Calu3 (cell line): ENCODE measurements around the gene CDKAL1. TPM values are rescaled to one million over a fixed set of nuclear protein-coding genes. Genes with fewer than 3 reads are reported as not detected.

Source experiments
- BruUV-seq: library from RNA; stranded (reverse); fragments of 400-500 nt; replicated peaks from 2 replicates; lab custom pipeline; 2021; lab: Mats Ljungman, UMichigan
- CTCF ChIA-PET: fragments of 300-600 bp; sonication (Branson Sonifier 250); formaldehyde crosslinking; loops from one replicate; lab custom pipeline; 2022; ENCODE audit warnings: antibody characterized with exemption; lab: Charles Lee
- DNase-seq: peaks from one replicate; pipeline ENCODE4 v3.0.0; 2022
- H3K27ac Mint-ChIP-seq: one replicate; pipeline ENCODE4 v1.8.0; 2022; ENCODE audit warnings: mixed read lengths; ENCODE audit not compliant: unreplicated experiment
- H3K27me3 Mint-ChIP-seq: one replicate; pipeline ENCODE4 v1.8.0; 2022; ENCODE audit warnings: mixed read lengths; ENCODE audit not compliant: unreplicated experiment
- H3K36me3 Mint-ChIP-seq: one replicate; pipeline ENCODE4 v1.8.0; 2022; ENCODE audit warnings: mild to moderate bottlenecking, moderate library complexity, mixed read lengths; ENCODE audit not compliant: insufficient read depth, unreplicated experiment
- H3K4me1 Mint-ChIP-seq: one replicate; pipeline ENCODE4 v1.8.0; 2022; ENCODE audit warnings: mild to moderate bottlenecking, low read depth, mixed read lengths; ENCODE audit not compliant: unreplicated experiment
- H3K4me3 Mint-ChIP-seq: one replicate; pipeline ENCODE4 v1.8.0; 2022; ENCODE audit warnings: mild to moderate bottlenecking, low read depth, moderate library complexity, mixed read lengths; ENCODE audit not compliant: unreplicated experiment
- H3K9me3 Mint-ChIP-seq: one replicate; pipeline ENCODE4 v1.8.0; 2022; ENCODE audit warnings: low read depth, mixed read lengths; ENCODE audit not compliant: unreplicated experiment
- CTCF ChIP-seq: fragments of 200-600 bp; IDR thresholded peaks from one replicate; pipeline ENCODE4 v1.8.0; 2022; ENCODE audit warnings: antibody characterized with exemption; ENCODE audit not compliant: unreplicated experiment
- intact Hi-C: fragments of 100-400 bp; cut with micrococcal nuclease; formaldehyde crosslinking; loops from one replicate; pipeline ENCODE4 v1.10.0; 2022; ENCODE audit not compliant: unreplicated experiment
- total RNA-seq: library from RNA; stranded (reverse); gene quantifications from 2 replicates; pipeline ENCODE4 v1.2.3, GENCODE V29; 2022

CDKAL1 gene
- total RNA-seq, 1 experiment from 2014 or later, result 39.6 TPM

GRCh38 chr6:20687494-20687893, 153.2 kb downstream of the CDKAL1 start:
- Mint-ChIP-seq H3K27me3 (no peaks in the 10 kb centered on the region), H3K27ac (no peak overlapping the region), H3K9me3 (no peaks in the 10 kb centered on the region), H3K4me1 (peaks cover 47% of the 10 kb centered on the region), H3K36me3 (no peaks in the 10 kb centered on the region), H3K4me3 (no peak overlapping the region)
- CTCF ChIA-PET, result interaction anchor here (0.6 kb wide), 1 partner anchor 285 kb away, joined by 3 read pairs; no protein-coding TSS in a partner anchor
- no peak for TF ChIP-seq CTCF
- DNase-seq, result no peak
- intact Hi-C loops, result loop anchor here (5.0 kb wide), 1 partner anchor 95 kb away; no protein-coding TSS in a partner anchor
- BruUV-seq, result no TSS peak

DNA sequence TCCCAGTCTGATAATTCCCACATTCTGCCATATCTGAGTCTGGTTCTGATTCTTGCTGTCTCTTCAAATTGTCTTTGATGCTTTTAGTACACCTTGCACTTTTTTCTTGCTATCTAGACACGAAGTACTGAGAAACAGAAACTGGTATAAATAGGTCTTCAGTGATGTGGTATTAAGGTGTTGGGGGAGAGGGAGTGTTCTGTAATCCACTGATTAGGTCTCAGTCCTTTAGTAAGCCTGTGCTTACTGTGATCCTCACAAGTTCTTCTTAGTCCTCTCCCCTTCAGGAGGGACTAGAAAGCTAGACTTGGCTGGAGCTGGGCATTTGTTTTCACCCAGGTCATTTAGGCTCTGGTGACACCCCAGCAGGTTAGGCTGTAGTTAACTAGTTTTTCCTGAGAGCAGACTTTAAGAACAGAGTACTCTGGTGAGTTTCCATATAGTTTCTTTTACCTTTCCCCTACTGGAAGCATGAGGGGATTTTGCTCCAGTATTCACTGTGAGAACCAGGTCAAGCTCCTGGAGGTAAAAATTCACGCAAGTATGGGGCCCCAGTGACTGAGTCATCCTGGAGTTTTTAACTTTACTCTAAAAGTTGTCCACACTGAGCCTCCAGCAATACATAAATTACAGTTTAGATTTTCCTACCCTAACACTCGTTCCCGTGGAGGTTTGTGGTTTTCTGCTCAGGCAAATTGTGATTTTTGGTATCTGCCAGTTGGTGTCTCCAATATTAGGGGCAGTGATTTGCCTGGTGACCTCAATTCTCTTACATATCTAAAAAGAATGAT, 154.6 kb downstream of the CDKAL1 start:
- no peaks in the 10 kb centered on the region for H3K36me3 Mint-ChIP-seq
- H3K4me1 Mint-ChIP-seq, result peaks cover 47% of the 10 kb centered on the region
- peak; percentile 37 for DNase-seq
- CTCF ChIA-PET, result interaction anchor here (0.6 to 1.3 kb wide), 8 partner anchors 8 to 161 kb away, joined by 3 to 7 read pairs (median 3); no protein-coding TSS in a partner anchor
- H3K9me3 Mint-ChIP-seq, result no peaks in the 10 kb centered on the region
- H3K4me3 Mint-ChIP-seq, result peak overlapping the region; percentile 4
- intact Hi-C loops, result loop anchor here (1.0 to 5.0 kb wide), 3 partner anchors 9 to 97 kb away; no protein-coding TSS in a partner anchor
- BruUV-seq, result no TSS peak
- H3K27me3 Mint-ChIP-seq, result no peaks in the 10 kb centered on the region
- peak overlapping the region; percentile 9 for H3K27ac Mint-ChIP-seq
- TF ChIP-seq CTCF, result no peak

- Mint-ChIP-seq H3K4me1 (peaks cover 44% of the 10 kb centered on the region), H3K4me3 (no peak overlapping the region), H3K36me3 (no peaks in the 10 kb centered on the region), H3K27me3 (no peaks in the 10 kb centered on the region), H3K9me3 (no peaks in the 10 kb centered on the region), H3K27ac (no peak overlapping the region)
- TF ChIP-seq CTCF, result no peak
- no TSS peak for BruUV-seq
- CTCF ChIA-PET, result interaction anchor here (1.9 kb wide), 1 partner anchor 9 kb away, joined by 8 read pairs; no protein-coding TSS in a partner anchor
- intact Hi-C loops, result no loop called here
- no peak for DNase-seq
Observed at GRCh38 chr6:20691185-20691584, 156.9 kb downstream of the CDKAL1 start.

DNA sequence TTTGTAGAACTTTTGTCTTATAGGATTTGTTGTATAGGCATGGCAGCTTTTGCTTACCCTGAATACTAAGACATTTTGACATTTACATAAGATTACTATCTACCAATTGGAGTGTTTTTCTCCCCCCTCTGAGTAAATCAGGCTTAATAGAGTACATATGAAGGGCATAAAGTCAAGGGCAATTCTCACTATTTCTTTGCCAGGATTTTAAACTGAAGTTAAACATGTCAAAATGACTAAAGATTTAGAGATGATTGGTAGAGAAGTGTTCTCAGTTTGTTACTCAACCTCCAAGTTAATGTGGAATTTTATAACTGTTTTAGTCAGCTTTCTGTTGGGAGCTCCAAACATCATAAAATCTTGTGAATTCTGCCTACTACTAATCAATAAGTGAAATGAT, 157.8 kb downstream of the CDKAL1 start:
- Mint-ChIP-seq H3K4me3 (no peak overlapping the region), H3K9me3 (no peaks in the 10 kb centered on the region), H3K4me1 (peaks cover 42% of the 10 kb centered on the region), H3K27me3 (no peaks in the 10 kb centered on the region), H3K36me3 (no peaks in the 10 kb centered on the region), H3K27ac (no peak overlapping the region)
- intact Hi-C loops, result no loop called here
- CTCF ChIA-PET, result interaction anchor here (1.9 kb wide), 1 partner anchor 10 kb away, joined by 8 read pairs; no protein-coding TSS in a partner anchor
- DNase-seq, result no peak
- TF ChIP-seq CTCF, result no peak
- no TSS peak for BruUV-seq
